NCI-H774 (cell line): ENCODE results near the gene PCP2.

Source experiments
- DNase-seq: peaks from one replicate; lab custom pipeline; 2025; lab: John Stamatoyannopoulos, UW

Gene PCP2

GRCh38 chr19:7618771-7619510, 14.6 kb downstream of the PCP2 start:
- no peak for DNase-seq

GRCh38 chr19:7618348-7618747, 15.2 kb downstream of the PCP2 start:
- no peak for DNase-seq

GRCh38 chr19:7617735-7618134, 15.8 kb downstream of the PCP2 start:
- DNase-seq, result no peak

- no peak for DNase-seq
Measured at GRCh38 chr19:7617172-7617571, 16.3 kb downstream of the PCP2 start.

GRCh38 chr19:7614859-7615741, 18.4 kb downstream of the PCP2 start:
- DNase-seq, result no peak

GRCh38 chr19:7612282-7613274, 20.9 kb downstream of the PCP2 start:
- no peak for DNase-seq

- DNase-seq, result no peak
Measured at GRCh38 chr19:7611541-7612279, 21.8 kb downstream of the PCP2 start.

- DNase-seq, result no peak
Measured at GRCh38 chr19:7610491-7611240, 22.9 kb downstream of the PCP2 start.

- DNase-seq, result no peak
Measured at GRCh38 chr19:7607874-7608560, 25.5 kb downstream of the PCP2 start.

GRCh38 chr19:7607212-7607873, 26.2 kb downstream of the PCP2 start:
- no peak for DNase-seq

- no peak for DNase-seq
Measured at GRCh38 chr19:7606289-7606688, 27.2 kb downstream of the PCP2 start.

GRCh38 chr19:7605490-7606222, 27.9 kb downstream of the PCP2 start:
- DNase-seq, result no peak

GRCh38 chr19:7603919-7604318, 29.6 kb downstream of the PCP2 start:
- no peak for DNase-seq

GRCh38 chr19:7602935-7603497, 30.5 kb downstream of the PCP2 start:
- DNase-seq, result no peak

GRCh38 chr19:7602240-7602934, 31.1 kb downstream of the PCP2 start:
- no peak for DNase-seq

- DNase-seq, result no peak
Measured at GRCh38 chr19:7600721-7601120, 32.8 kb downstream of the PCP2 start.

- no peak for DNase-seq
Measured at GRCh38 chr19:7598180-7598579, 35.3 kb downstream of the PCP2 start.

GRCh38 chr19:7597689-7598088, 35.8 kb downstream of the PCP2 start:
- DNase-seq, result no peak
